Measurements from ENCODE around the gene ZNF732.

DNA sequence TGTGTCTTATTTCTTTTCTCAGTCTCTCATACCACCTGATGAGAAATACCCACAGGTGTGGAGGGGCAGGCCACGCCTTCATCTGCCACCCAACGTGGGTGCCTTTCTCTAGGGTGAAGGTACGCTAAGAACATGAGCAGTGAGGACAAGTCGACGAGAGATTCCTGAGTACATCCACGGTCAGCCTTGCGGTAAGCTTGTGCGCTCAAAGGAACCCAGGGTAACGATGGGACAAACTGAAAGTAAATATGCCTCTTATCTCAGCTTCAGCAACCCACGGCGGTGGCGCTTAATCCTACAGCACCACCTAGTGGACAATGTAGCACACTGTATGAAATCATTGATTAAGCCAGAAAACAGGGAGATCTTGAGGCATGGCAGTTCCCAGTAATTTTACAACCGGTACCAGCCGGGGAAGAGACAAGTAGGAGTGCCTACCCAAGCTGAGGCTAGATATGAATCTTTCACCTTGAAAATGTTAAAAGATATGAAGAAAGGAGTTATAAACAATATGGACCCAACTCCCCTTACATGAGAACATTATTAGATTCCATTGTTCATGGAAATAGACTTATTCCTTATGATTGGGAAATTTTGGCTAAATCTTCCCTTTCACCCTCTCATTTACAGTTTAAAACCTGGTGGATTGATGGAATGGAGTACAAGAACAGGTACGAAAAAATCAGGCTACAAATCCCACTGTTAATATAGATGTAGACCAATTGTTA lies 63.0 kb downstream of the ZNF732 start:
- TF ChIP-seq ZNF274 (IDR thresholded peaks at IDR 0.05; ENCODE audit: low read depth, low read length) (no peak), YY1 (IDR thresholded peaks at IDR 0.05; ENCODE audit: extremely low read depth, insufficient replicate concordance, low read depth, low read length) (no peak), POLR2A (IDR thresholded peaks at IDR 0.05; ENCODE audit: borderline replicate concordance, extremely low read depth, insufficient read depth, insufficient read length) (no peak), POLR2AphosphoS5 (IDR thresholded peaks at IDR 0.05; ENCODE audit: low read depth, low read length) (no peak), ZFX (IDR thresholded peaks at IDR 0.05) (no peak), SP1 (IDR thresholded peaks at IDR 0.05; ENCODE audit: low read depth) (no peak), EZH2 (IDR thresholded peaks at IDR 0.05) (no peak), CEBPB (IDR thresholded peaks at IDR 0.05; ENCODE audit: low read depth) (no peak)
- TF ChIP-seq, protein P1, sequence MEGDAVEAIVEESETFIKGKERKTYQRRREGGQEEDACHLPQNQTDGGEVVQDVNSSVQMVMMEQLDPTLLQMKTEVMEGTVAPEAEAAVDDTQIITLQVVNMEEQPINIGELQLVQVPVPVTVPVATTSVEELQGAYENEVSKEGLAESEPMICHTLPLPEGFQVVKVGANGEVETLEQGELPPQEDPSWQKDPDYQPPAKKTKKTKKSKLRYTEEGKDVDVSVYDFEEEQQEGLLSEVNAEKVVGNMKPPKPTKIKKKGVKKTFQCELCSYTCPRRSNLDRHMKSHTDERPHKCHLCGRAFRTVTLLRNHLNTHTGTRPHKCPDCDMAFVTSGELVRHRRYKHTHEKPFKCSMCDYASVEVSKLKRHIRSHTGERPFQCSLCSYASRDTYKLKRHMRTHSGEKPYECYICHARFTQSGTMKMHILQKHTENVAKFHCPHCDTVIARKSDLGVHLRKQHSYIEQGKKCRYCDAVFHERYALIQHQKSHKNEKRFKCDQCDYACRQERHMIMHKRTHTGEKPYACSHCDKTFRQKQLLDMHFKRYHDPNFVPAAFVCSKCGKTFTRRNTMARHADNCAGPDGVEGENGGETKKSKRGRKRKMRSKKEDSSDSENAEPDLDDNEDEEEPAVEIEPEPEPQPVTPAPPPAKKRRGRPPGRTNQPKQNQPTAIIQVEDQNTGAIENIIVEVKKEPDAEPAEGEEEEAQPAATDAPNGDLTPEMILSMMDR (IDR thresholded peaks at IDR 0.05 in 2 of 3, conservative IDR thresholded peaks at IDR 0.05 in 1 of 3; ENCODE audit: borderline replicate concordance in 1 of 3, insufficient read depth in 1 of 3, low read depth in 2 of 3, low read length in 2 of 3), result peak; percentile 15 to 65 (median 54); a peak in 4 of 6 replicates
- TF ChIP-seq, protein P2, sequence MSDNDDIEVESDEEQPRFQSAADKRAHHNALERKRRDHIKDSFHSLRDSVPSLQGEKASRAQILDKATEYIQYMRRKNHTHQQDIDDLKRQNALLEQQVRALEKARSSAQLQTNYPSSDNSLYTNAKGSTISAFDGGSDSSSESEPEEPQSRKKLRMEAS (IDR thresholded peaks at IDR 0.05), result no peak
- TF ChIP-seq, protein P3, sequence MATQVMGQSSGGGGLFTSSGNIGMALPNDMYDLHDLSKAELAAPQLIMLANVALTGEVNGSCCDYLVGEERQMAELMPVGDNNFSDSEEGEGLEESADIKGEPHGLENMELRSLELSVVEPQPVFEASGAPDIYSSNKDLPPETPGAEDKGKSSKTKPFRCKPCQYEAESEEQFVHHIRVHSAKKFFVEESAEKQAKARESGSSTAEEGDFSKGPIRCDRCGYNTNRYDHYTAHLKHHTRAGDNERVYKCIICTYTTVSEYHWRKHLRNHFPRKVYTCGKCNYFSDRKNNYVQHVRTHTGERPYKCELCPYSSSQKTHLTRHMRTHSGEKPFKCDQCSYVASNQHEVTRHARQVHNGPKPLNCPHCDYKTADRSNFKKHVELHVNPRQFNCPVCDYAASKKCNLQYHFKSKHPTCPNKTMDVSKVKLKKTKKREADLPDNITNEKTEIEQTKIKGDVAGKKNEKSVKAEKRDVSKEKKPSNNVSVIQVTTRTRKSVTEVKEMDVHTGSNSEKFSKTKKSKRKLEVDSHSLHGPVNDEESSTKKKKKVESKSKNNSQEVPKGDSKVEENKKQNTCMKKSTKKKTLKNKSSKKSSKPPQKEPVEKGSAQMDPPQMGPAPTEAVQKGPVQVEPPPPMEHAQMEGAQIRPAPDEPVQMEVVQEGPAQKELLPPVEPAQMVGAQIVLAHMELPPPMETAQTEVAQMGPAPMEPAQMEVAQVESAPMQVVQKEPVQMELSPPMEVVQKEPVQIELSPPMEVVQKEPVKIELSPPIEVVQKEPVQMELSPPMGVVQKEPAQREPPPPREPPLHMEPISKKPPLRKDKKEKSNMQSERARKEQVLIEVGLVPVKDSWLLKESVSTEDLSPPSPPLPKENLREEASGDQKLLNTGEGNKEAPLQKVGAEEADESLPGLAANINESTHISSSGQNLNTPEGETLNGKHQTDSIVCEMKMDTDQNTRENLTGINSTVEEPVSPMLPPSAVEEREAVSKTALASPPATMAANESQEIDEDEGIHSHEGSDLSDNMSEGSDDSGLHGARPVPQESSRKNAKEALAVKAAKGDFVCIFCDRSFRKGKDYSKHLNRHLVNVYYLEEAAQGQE (IDR thresholded peaks at IDR 0.05; ENCODE audit: low read depth), result no peak

Measured in HCT116 (cell line).